Esophagus (tissue), 2 donors: ENCODE measurements around the gene CDH5. TPM values are rescaled to one million over a fixed set of nuclear protein-coding genes. Genes with fewer than 3 reads are reported as not detected.

Experiments
- H3K27ac ChIP-seq, 2 donors: one replicate each; pipeline ENCODE4 v1.5.1; 2013; ENCODE audit warnings: low read depth in 2 of 2, mild to moderate bottlenecking in 2 of 2, inconsistent platforms in 1 of 2, low read length in 1 of 2, moderate library complexity in 1 of 2
- H3K27me3 ChIP-seq, 2 donors: one replicate each; pipeline ENCODE4 v1.6.1; 2013; ENCODE audit warnings: low read length in 2 of 2, control low read depth in 1 of 2, mild to moderate bottlenecking in 1 of 2; ENCODE audit not compliant: insufficient read depth in 2 of 2, control insufficient read depth in 1 of 2
- H3K36me3 ChIP-seq, 2 donors: one replicate each; pipeline ENCODE4 v1.6.1; 2013; ENCODE audit warnings: low read length in 1 of 2; ENCODE audit not compliant: control insufficient read depth in 2 of 2, insufficient read depth in 2 of 2
- H3K4me1 ChIP-seq, 2 donors: one replicate each; pipeline ENCODE4 v1.6.1; 2013; ENCODE audit warnings: low read length in 1 of 2; ENCODE audit not compliant: control insufficient read depth in 2 of 2, insufficient read depth in 2 of 2
- H3K4me3 ChIP-seq, 2 donors: one replicate each; pipeline ENCODE4 v1.5.1; 2013; ENCODE audit warnings: low read length in 2 of 2, mild to moderate bottlenecking in 2 of 2, low read depth in 1 of 2, moderate library complexity in 1 of 2
- H3K9me3 ChIP-seq, 2 donors: one replicate each; pipeline ENCODE4 v1.6.1; 2013; ENCODE audit warnings: mild to moderate bottlenecking in 2 of 2, low read depth in 1 of 2, low read length in 1 of 2, moderate library complexity in 1 of 2; ENCODE audit not compliant: control insufficient read depth in 2 of 2, insufficient read depth in 1 of 2
- WGBS, 2 donors: extraction: QIAGEN DNeasy Blood & Tissue Kit; methylation state at CpG; one replicate each; pipeline ENCODE4 v1.1.7; 2013; 5-methylcytosine and 5-hydroxymethylcytosine counted together
- polyA plus RNA-seq, 2 donors: library from polyadenylated mRNA; stranded (reverse); fragments of 200-250 nt; gene quantifications; one replicate each; pipeline ENCODE4 v1.2.3, GENCODE V29; 2013
- donor health status: healthy with polysubstance abuse.
- donor health status: Bipolar disorder and iron deficiency.

Gene CDH5
- polyA plus RNA-seq, 2 donors: 2.8 to 5.7 TPM

DNA sequence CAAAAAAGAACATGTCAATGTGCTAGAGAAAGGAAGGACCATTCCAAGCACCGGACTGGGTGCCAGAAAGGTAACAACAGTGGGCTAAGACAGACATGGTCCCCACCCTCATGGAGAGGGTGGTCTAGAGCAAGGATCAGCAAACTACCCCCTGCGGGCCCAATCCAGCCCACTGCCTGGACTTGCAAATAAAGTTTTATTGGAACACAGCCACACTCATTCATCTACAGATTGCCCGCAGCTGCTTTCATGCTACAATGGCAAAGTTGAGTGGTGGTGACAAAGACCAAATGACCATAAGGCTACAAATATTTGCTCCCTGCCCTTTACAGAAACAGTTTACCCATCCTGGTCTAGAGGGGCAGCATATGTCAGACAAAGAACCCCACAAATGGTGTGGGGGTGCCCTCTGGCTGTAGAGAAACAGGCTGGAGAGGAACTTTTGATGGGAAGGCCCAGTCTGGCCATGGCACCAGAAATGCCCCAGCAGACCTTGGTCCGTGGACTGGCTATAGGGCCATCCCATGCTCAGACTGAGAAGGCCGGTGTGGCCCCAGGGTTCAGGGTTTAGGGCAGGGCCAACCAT is 15.2 kb downstream of the CDH5 start:
- Histone ChIP-seq H3K4me3 (no peak overlapping the region), H3K27ac (peak overlapping the region in 1 of 2 donors; percentile 67), H3K36me3 (no peaks in the 10 kb centered on the region), H3K4me1 (peaks cover 0 to 3% of the 10 kb centered on the region in 2 donors), H3K27me3 (no peaks in the 10 kb centered on the region), H3K9me3 (no peaks in the 10 kb centered on the region)
- WGBS, 2 donors: 65 to 70% methylated on average over 5 of the region's 5 CpGs

DNA sequence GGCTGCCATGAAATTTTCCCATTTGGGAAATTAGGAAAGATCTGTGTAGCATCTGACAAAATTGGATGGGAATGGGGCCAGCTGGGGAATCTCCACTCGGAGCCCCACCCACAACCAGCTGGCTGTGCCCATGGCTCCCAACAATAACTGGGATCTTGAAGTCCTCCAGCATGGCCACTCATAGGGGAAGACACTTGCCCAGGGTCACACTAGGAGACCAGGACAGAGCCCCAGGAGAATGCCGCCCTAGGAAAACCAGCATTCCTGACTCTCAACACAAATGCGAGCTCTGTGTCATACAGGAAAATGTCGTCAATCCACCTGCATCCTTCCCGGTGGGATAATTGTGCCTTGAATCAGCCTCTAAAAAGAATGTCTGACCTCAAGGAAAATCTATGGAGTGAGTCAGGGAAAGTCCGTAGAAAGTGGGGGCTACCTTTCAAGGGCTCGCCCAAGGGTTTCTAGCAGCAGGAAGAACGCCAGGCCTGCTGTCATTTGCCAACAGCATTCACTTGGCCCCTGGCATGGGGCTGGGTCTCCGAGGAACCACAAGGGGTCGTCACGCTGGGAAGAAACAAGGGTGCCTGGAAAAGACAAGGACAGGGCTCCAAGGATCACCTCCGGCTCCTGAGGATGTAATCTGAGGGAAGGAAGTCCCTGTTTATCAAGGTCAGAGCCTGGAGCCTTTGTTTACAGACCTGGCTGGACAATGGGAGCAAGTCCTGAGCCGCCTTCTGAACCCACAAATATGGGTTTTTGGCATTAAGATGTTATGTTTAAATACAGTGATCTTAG is 15.9 kb downstream of the CDH5 start:
- H3K9me3 ChIP-seq: no peaks in the 10 kb centered on the region
- H3K36me3 ChIP-seq: no peaks in the 10 kb centered on the region
- peaks cover 0 to 3% of the 10 kb centered on the region in 2 donors for H3K4me1 ChIP-seq
- WGBS, 2 donors: 71 to 75% methylated on average over 13 of the region's 13 CpGs
- no peaks in the 10 kb centered on the region for H3K27me3 ChIP-seq
- H3K4me3 ChIP-seq: no peak overlapping the region
- peak overlapping the region; percentile 2 to 67 for H3K27ac ChIP-seq

DNA sequence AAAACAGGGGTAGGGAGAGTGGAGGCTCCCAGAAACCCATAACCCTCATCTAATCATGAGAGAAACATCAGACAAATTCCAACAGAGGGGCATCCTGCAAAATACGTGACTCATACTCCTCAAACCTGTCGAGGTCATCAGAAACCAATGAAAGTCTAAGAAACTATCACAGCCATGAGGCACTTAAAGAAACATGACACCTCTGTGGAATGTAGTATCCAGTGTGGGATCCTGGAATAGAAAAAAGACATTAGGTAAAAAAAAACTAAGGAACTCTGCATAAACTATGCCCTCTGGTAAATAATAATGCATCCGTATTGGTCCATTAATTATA is 16.4 kb downstream of the CDH5 start:
- H3K4me3 ChIP-seq: no peak overlapping the region
- H3K27me3 ChIP-seq: no peaks in the 10 kb centered on the region
- H3K4me1 ChIP-seq: peaks cover 0 to 3% of the 10 kb centered on the region in 2 donors
- H3K27ac ChIP-seq: peak overlapping the region in 1 of 2 donors; percentile 2
- no peaks in the 10 kb centered on the region for H3K36me3 ChIP-seq
- 43 to 47% methylated on average over 3 of the region's 3 CpGs for whole genome bisulfite sequencing, 2 donors
- H3K9me3 ChIP-seq: no peaks in the 10 kb centered on the region

DNA sequence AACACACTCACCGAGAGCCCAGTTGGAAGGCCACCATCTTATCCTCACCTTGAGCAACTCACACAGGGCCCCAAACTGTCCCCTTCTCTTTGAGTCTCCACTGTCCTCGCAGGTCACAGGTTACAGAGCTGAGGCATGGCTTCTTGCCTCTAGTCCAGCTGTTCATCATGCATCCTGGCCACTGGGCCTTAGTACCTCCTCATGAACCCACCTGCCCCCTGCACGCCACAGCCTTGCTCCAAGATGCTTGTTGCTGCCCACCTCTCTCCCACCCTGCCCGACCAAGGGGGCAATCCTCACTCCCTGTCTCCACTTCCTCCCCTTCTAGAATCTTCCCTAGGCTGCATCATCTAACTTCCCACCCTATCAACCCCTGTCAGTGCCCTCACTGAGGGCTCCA is 17.1 kb downstream of the CDH5 start:
- Histone ChIP-seq H3K27ac (peak overlapping the region in 1 of 2 donors; percentile 15), H3K4me1 (peaks cover 0 to 3% of the 10 kb centered on the region in 2 donors), H3K9me3 (no peaks in the 10 kb centered on the region), H3K4me3 (no peak overlapping the region), H3K36me3 (no peaks in the 10 kb centered on the region), H3K27me3 (no peaks in the 10 kb centered on the region)
- WGBS, 2 donors: 86% methylated on average over 4 of the region's 4 CpGs

DNA sequence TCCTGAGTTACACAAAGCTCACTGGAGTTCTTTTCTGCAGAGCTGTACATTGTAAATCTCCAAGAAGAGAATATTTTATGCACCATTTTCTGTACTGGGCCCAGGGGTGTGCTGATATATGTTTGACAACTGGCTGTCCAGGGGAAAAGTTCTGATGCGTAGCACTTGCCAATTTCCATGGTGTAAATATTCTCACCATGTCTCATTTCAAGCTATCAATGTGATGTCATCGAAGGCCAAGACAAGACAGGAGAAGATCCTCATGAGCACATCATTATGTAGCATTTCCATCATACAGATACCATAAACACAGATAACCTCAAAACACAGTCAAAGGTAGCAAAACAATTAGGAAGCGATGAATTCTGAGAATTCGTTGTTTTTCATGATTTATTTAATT is 18.9 kb downstream of the CDH5 start:
- no peak overlapping the region for H3K4me3 ChIP-seq
- H3K4me1 ChIP-seq: peaks cover 0 to 3% of the 10 kb centered on the region in 2 donors
- no peaks in the 10 kb centered on the region for H3K27me3 ChIP-seq
- 92 to 93% methylated on average over 4 of the region's 4 CpGs for WGBS, 2 donors
- no peaks in the 10 kb centered on the region for H3K9me3 ChIP-seq
- H3K27ac ChIP-seq: no peak overlapping the region
- H3K36me3 ChIP-seq: peaks cover 0 to under 1% of the 10 kb centered on the region in 2 donors

DNA sequence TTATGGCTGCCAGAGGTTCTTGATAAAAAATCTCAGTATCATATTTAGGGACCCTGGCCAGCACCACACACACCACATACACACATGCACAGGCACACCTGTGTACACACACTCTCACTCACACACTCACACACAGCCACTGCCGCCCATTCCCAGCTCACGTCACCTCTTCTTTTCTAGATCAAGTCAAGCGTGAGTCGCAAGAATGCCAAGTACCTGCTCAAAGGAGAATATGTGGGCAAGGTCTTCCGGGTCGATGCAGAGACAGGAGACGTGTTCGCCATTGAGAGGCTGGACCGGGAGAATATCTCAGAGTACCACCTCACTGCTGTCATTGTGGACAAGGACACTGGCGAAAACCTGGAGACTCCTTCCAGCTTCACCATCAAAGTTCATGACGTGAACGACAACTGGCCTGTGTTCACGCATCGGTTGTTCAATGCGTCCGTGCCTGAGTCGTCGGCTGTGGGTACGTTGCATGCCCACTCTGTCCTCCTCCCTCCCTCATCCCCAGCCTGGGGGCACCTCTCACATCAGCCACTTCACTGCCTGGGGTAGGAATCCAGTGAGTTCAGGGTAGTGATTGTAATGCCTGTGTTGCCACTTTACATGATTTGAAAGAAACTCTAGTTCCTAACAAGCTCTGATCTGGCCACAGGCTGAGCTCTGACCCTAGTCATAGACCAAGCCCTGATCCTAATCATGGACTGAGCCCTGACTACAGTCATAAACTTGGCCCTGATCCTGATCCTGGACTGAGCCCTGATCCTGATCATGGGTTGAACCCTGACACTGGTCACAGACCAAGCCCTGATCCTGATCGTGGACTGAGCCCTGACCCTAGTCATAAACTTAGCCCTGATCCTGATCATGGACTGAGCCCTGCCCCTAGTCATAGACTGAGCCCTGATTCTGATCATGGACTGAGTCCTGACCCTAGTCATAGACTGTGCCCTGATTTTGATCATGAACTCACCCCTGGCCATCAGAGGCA is 20.4 kb downstream of the CDH5 start:
- Histone ChIP-seq H3K4me1 (peaks cover 0 to 3% of the 10 kb centered on the region in 2 donors), H3K9me3 (no peaks in the 10 kb centered on the region), H3K27ac (no peak overlapping the region), H3K36me3 (peaks cover 0 to 2% of the 10 kb centered on the region in 2 donors), H3K27me3 (no peaks in the 10 kb centered on the region), H3K4me3 (no peak overlapping the region)
- 82 to 84% methylated on average over 20 of the region's 20 CpGs for WGBS, 2 donors

DNA sequence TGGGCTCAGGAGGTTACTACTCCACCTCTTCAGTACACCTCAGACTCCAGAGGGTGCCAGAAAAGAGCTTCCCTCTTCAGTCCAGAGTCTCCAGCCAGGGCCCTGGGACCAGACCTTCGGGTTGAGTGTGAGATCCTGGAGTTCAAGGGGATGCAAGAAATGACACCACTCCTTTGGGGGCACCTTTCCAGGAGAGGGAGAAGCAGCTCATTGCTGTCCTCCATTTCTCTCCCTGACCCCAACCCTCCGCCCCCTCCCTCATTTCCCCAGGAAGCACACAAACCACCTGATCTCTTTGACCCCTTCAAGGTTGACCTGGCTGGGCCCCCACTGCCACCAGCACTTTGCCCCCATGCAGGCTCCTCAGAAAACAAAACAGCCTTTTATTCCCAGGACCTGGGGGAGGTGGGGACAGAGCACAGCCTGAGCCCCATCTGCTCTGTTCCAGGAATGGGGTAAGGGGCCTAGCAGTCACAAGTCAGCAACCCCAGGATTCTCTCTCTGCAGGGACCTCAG is 21.4 kb downstream of the CDH5 start:
- peaks cover 0 to 3% of the 10 kb centered on the region in 2 donors for H3K4me1 ChIP-seq
- no peak overlapping the region for H3K4me3 ChIP-seq
- peaks cover 0 to 2% of the 10 kb centered on the region in 2 donors for H3K36me3 ChIP-seq
- no peaks in the 10 kb centered on the region for H3K9me3 ChIP-seq
- H3K27me3 ChIP-seq: no peaks in the 10 kb centered on the region
- 78 to 80% methylated on average over 2 of the region's 2 CpGs for WGBS, 2 donors
- no peak overlapping the region for H3K27ac ChIP-seq

DNA sequence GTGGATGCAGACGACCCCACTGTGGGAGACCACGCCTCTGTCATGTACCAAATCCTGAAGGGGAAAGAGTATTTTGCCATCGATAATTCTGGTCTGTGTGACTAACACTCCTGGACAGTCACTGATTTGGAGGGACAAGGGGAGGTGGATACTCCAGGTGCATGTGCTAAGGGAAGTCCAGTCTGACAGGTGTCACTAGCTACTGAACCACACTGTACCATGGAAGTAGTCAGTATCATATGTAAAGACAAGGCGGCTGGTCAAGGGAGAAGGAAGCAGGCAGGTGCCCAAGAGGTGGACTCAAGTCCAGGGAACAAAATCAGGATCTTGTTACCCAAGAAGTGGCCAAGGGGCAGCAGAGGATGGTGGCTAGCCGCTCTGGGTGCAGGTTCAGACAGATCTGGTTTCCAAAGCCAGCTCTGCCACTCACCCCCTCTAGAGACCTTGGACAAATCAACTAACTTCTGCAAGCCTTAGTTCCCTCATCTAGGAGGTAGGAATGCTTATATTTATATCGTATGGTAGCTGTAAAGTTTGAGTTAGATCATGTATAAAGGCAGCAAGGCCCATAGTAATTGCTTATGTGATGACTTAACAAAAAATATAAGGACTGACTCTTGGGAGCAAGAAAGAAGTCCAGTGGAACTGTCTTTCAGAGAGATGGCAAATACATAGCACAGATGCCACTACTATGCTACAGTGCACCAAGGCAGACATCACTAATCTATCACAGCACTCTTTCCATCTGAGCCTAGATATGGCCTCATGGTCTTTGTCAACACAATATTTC is 22.1 kb downstream of the CDH5 start:
- H3K9me3 ChIP-seq: no peaks in the 10 kb centered on the region
- H3K27ac ChIP-seq: no peak overlapping the region
- H3K4me3 ChIP-seq: no peak overlapping the region
- H3K4me1 ChIP-seq: peaks cover 0 to under 1% of the 10 kb centered on the region in 2 donors
- peaks cover 0 to 2% of the 10 kb centered on the region in 2 donors for H3K36me3 ChIP-seq
- H3K27me3 ChIP-seq: no peaks in the 10 kb centered on the region
- 85 to 87% methylated on average over 6 of the region's 6 CpGs for WGBS, 2 donors
